Smooth muscle cell of the brain vasculature (primary cell): ENCODE measurements around the gene OR2T8.

ENCODE experiments used
- DNase-seq: peaks from one replicate; pipeline ENCODE4 v3.0.0-alpha.2; 2012; ENCODE audit warnings: low read depth, low spot score

The OR2T8 gene

GRCh38 chr1:247961791-247962190 lies 41.7 kb downstream of the OR2T8 start:
- DNase-seq = no peak

GRCh38 chr1:247962911-247963588 lies 43.0 kb downstream of the OR2T8 start:
- DNase-seq = no peak

GRCh38 chr1:247964933-247965332 lies 44.9 kb downstream of the OR2T8 start, which contains the start of gene OR2AK2:
TSS of gene OR2AK2 (plus strand) at chr1:247965233. CDS start at chr1:247965377, 144 bp downstream.
- DNase-seq = no peak

- DNase-seq = no peak
Measured at GRCh38 chr1:247966532-247967204, 46.6 kb downstream of the OR2T8 start.
